Esophagus squamous epithelium (tissue), 4 donors: ENCODE data around the gene GPC6.

Experiments
- POLR2A ChIP-seq, 4 donors: fragments of 450-650 bp; IDR thresholded peaks; one replicate each; pipeline ENCODE4 v1.6.1; 2017; ENCODE audit warnings: antibody characterized with exemption in 4 of 4, mild to moderate bottlenecking in 4 of 4, moderate library complexity in 3 of 4
- TF ChIP-seq, protein P1 (sequence below), 6 experiments: fragments of 450-650 bp in 4 of 6; fragments of 200-600 bp in 2 of 6; sonication (generic) in 2 of 6; IDR thresholded peaks; one replicate each; pipeline ENCODE4 v1.5.1; 2016 to 2019; ENCODE audit warnings: antibody characterized with exemption in 6 of 6, mild to moderate bottlenecking in 4 of 6, moderate library complexity in 4 of 6

DNA sequence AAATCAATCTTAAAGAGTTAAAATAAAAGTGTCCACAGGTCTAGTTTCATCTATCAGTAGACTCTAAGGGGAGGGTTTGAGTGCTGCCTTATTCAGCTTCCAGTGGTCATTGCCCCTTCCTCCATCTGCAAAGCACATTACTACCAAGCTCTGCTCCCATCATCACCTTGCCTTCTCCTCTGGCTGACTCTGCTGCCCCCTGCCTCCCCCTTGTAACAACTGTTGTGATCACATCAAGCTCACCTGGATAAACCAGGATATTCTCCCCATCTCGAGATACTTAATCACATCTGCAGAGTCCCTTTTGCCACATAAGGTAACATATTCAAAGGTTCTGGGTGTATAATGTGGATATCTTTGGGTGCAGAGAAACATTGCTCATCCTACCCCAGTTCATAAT is 43.3 kb upstream of the GPC6 start:
- TF ChIP-seq, protein P1, sequence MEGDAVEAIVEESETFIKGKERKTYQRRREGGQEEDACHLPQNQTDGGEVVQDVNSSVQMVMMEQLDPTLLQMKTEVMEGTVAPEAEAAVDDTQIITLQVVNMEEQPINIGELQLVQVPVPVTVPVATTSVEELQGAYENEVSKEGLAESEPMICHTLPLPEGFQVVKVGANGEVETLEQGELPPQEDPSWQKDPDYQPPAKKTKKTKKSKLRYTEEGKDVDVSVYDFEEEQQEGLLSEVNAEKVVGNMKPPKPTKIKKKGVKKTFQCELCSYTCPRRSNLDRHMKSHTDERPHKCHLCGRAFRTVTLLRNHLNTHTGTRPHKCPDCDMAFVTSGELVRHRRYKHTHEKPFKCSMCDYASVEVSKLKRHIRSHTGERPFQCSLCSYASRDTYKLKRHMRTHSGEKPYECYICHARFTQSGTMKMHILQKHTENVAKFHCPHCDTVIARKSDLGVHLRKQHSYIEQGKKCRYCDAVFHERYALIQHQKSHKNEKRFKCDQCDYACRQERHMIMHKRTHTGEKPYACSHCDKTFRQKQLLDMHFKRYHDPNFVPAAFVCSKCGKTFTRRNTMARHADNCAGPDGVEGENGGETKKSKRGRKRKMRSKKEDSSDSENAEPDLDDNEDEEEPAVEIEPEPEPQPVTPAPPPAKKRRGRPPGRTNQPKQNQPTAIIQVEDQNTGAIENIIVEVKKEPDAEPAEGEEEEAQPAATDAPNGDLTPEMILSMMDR (IDR thresholded peaks at IDR 0.05), result no peak
- TF ChIP-seq POLR2A (IDR thresholded peaks at IDR 0.05), result no peak
